Osteocyte (in vitro differentiated cells): ENCODE data around the gene CDH4. TPM values are rescaled to one million over a fixed set of nuclear protein-coding genes. Genes with fewer than 3 reads are reported as not detected.

Source experiments
- DNase-seq: peaks from one replicate; pipeline ENCODE4 v3.0.0; 2021; ENCODE audit warnings: mixed read lengths; ENCODE audit not compliant: unreplicated experiment; ENCODE audit errors: extremely low spot score
- H3K27ac Mint-ChIP-seq: one replicate; pipeline ENCODE4 v1.8.0; 2021; ENCODE audit warnings: mild to moderate bottlenecking, mixed read lengths; ENCODE audit not compliant: unreplicated experiment
- H3K27me3 Mint-ChIP-seq: one replicate; pipeline ENCODE4 v1.8.0; 2021; ENCODE audit warnings: mixed read lengths; ENCODE audit not compliant: unreplicated experiment
- H3K36me3 Mint-ChIP-seq: one replicate; pipeline ENCODE4 v1.8.0; 2021; ENCODE audit warnings: mixed read lengths; ENCODE audit not compliant: unreplicated experiment
- H3K4me1 Mint-ChIP-seq: one replicate; pipeline ENCODE4 v1.8.0; 2021; ENCODE audit warnings: mixed read lengths; ENCODE audit not compliant: unreplicated experiment
- H3K4me3 Mint-ChIP-seq: one replicate; pipeline ENCODE4 v1.8.0; 2021; ENCODE audit warnings: mild to moderate bottlenecking, moderate library complexity, mixed read lengths; ENCODE audit not compliant: unreplicated experiment
- H3K9me3 Mint-ChIP-seq: one replicate; pipeline ENCODE4 v1.8.0; 2021; ENCODE audit warnings: mixed read lengths; ENCODE audit not compliant: unreplicated experiment
- CTCF ChIP-seq: fragments of 200-600 bp; sonication (generic); IDR thresholded peaks from 2 replicates; pipeline ENCODE4 v1.5.0; 2021; ENCODE audit warnings: antibody characterized with exemption, mild to moderate bottlenecking, moderate library complexity
- total RNA-seq: library from RNA; stranded (reverse); gene quantifications from 2 replicates; pipeline ENCODE4 v1.2.1, GENCODE V29; 2021

Gene CDH4
- total RNA-seq, 1 donor from 2014 or later = 1.3 TPM

- Mint-ChIP-seq H3K27ac (no peak overlapping the region), H3K9me3 (no peaks in the 10 kb centered on the region), H3K4me1 (no peaks in the 10 kb centered on the region), H3K27me3 (no peaks in the 10 kb centered on the region), H3K4me3 (no peak overlapping the region), H3K36me3 (no peaks in the 10 kb centered on the region)
- TF ChIP-seq CTCF = no peak
- no peak for DNase-seq
Measured at GRCh38 chr20:61314326-61315010, 62.4 kb downstream of the CDH4 start.

GRCh38 chr20:61315319-61315718 is 63.3 kb downstream of the CDH4 start:
- H3K4me3 Mint-ChIP-seq = no peak overlapping the region
- no peaks in the 10 kb centered on the region for H3K27me3 Mint-ChIP-seq
- H3K36me3 Mint-ChIP-seq = no peaks in the 10 kb centered on the region
- H3K4me1 Mint-ChIP-seq = no peaks in the 10 kb centered on the region
- no peak overlapping the region for H3K27ac Mint-ChIP-seq
- DNase-seq = no peak
- no peak for TF ChIP-seq CTCF
- no peaks in the 10 kb centered on the region for H3K9me3 Mint-ChIP-seq

GRCh38 chr20:61316346-61316745 is 64.3 kb downstream of the CDH4 start:
- H3K27me3 Mint-ChIP-seq = no peaks in the 10 kb centered on the region
- DNase-seq = no peak
- H3K36me3 Mint-ChIP-seq = no peaks in the 10 kb centered on the region
- no peak for TF ChIP-seq CTCF
- H3K4me3 Mint-ChIP-seq = no peak overlapping the region
- H3K4me1 Mint-ChIP-seq = no peaks in the 10 kb centered on the region
- H3K9me3 Mint-ChIP-seq = no peaks in the 10 kb centered on the region
- H3K27ac Mint-ChIP-seq = no peak overlapping the region

GRCh38 chr20:61317966-61318530 is 66.0 kb downstream of the CDH4 start:
- Mint-ChIP-seq H3K9me3 (no peaks in the 10 kb centered on the region), H3K27ac (no peak overlapping the region), H3K36me3 (no peaks in the 10 kb centered on the region), H3K4me3 (no peak overlapping the region), H3K27me3 (no peaks in the 10 kb centered on the region), H3K4me1 (no peaks in the 10 kb centered on the region)
- no peak for DNase-seq
- no peak for TF ChIP-seq CTCF

- Mint-ChIP-seq H3K9me3 (no peaks in the 10 kb centered on the region), H3K4me3 (no peak overlapping the region), H3K27me3 (no peaks in the 10 kb centered on the region), H3K4me1 (no peaks in the 10 kb centered on the region), H3K36me3 (no peaks in the 10 kb centered on the region), H3K27ac (no peak overlapping the region)
- TF ChIP-seq CTCF = no peak
- DNase-seq = no peak
Measured at GRCh38 chr20:61320691-61321425, 68.8 kb downstream of the CDH4 start.
